Stimulated activated effector memory CD8-positive, alpha-beta T cell treated with anti-CD3 and anti-CD28 coated beads, Interleukin-12 subunit alpha, Interleukin-12 subunit beta, amount 100 ng/mL, for 72 hours (primary cell): Measurements from ENCODE around the gene NUMB.
A peak's percentile ranks its signal among the peaks of the same experiment; 100 is the strongest.

Source experiments
- ATAC-seq: fragments of 150-1000 bp; cut with Tn5 transposase; 2 replicates; pipeline ENCODE4 v1.10.0; 2021
- DNase-seq, 2 donors: peaks; one replicate each; pipeline ENCODE4 v3.0.0; 2021 to 2022; ENCODE audit warnings: low spot score in 2 of 2
- H3K27ac Mint-ChIP-seq: one replicate; pipeline ENCODE4 v1.8.0; 2022; ENCODE audit warnings: mild to moderate bottlenecking, mixed read lengths
- H3K36me3 Mint-ChIP-seq: one replicate; pipeline ENCODE4 v1.8.0; 2022; ENCODE audit warnings: mild to moderate bottlenecking, mixed read lengths
- H3K4me1 Mint-ChIP-seq: one replicate; pipeline ENCODE4 v1.8.0; 2022; ENCODE audit warnings: mixed read lengths
- H3K4me3 Mint-ChIP-seq: one replicate; pipeline ENCODE4 v1.8.0; 2022; ENCODE audit warnings: mild to moderate bottlenecking, mixed read lengths
- H3K9me3 Mint-ChIP-seq: one replicate; pipeline ENCODE4 v1.8.0; 2022; ENCODE audit warnings: mixed read lengths

Gene NUMB

DNA sequence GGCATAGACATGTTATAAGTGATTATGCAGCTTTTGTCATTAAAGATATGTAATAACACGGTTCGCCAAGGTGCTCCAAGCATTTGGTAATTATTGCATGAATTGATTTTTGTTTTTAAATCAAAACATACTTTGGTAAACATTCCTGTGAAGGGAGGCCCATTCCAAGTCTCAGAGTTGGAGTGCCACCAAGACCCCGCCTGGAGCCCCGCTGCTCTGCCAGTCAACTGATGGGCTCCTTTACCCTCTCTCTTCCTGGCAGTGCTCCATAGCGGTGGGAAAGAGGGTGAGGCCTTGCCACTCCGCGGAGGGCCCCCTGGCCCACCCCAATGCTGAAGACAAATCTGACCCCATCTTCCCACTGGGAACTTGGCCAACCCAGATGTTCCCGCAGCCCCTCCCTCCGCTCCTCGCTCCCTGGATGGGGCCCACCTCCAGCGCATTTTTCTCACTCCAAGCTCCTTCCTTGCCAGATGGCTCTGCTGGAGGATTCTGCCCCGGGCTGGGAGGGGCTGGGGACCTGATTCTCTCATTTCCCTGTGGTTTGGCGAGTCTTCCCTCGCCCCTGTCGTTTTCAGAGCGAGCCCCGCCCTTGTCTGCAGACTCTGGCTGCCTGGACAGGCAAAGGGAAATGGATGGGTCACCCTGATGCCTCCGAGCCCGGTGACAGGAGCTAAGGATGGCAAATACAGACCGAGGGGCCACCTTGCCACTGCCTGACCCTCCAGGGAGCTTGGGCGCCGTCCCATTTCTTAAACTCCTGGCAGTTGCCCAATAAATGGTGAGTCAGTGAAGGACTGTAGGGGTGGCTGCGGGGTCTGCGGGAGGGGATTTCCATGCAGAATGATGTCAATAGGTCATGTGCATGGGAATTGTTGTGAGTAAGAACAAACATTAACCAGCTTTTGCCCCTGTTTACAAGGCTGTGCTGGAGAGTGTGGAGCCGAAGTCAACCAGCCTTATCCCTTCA is 230.2 kb downstream of the NUMB start:
- ATAC-seq (peak; percentile 64), DNase-seq (no peak)
- peaks cover 14% of the 10 kb centered on the region for H3K4me1 Mint-ChIP-seq
- H3K9me3 Mint-ChIP-seq, result no peaks in the 10 kb centered on the region
- H3K4me3 Mint-ChIP-seq, result no peak overlapping the region
- peaks cover 17% of the 10 kb centered on the region for H3K36me3 Mint-ChIP-seq
- peak overlapping the region; percentile 40 for H3K27ac Mint-ChIP-seq

DNA sequence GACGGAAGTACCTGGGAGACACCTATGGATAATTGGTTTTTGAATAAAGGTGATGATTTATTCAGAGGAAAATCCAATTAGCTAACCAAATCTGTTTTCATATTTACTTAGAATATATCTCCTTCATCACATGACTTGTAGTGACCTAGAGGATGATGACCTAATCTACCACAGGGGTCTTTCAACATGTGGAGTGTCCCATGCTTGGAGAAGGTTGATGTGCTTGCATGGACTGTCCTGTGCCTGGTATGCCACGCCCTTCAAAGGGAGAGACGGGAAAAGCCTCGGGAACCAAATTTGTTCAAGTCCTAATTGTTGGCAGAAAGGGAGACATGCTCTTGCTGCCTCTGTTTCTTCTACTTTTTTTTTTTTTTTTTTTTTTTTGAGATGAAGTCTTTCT is 232.8 kb downstream of the NUMB start:
- Mint-ChIP-seq H3K9me3 (no peaks in the 10 kb centered on the region), H3K36me3 (peaks cover 42% of the 10 kb centered on the region), H3K27ac (no peak overlapping the region), H3K4me1 (peaks cover 31% of the 10 kb centered on the region), H3K4me3 (no peak overlapping the region)
- ATAC-seq (no peak), DNase-seq (no peak)
